ENCODE results near the gene ZBTB5. TPM values are rescaled to one million over a fixed set of nuclear protein-coding genes. Genes with fewer than 3 reads are reported as not detected.

ZBTB5 gene
- total RNA-seq, 1 experiment from 2014 or later = 31.3 TPM

Other genes with a start within 250 kb of the ZBTB5 start
- gene GRHPR, start 42.8 kb downstream of the ZBTB5 start, total RNA-seq (2014; rRNA removed; shearing (Covaris generic); ENCODE audit: low replicate concordance) = 234 and 345 TPM in 2 replicates
- gene POLR1E, start 20.5 kb upstream of the ZBTB5 start, total RNA-seq (2014; rRNA removed; shearing (Covaris generic); ENCODE audit: low replicate concordance) = 39.8 and 46.9 TPM in 2 replicates
- gene FBXO10, start 110.9 kb upstream of the ZBTB5 start, total RNA-seq (2014; rRNA removed; shearing (Covaris generic); ENCODE audit: low replicate concordance) = 25.8 and 29.3 TPM in 2 replicates
- 262 and 265 TPM in 2 replicates for gene TOMM5, start 127.1 kb upstream of the ZBTB5 start, total RNA-seq (2014; rRNA removed; shearing (Covaris generic); ENCODE audit: low replicate concordance)
- 0.07 TPM in 1 of 2 replicates, not detected in the other for gene FRMPD1, start 185.5 kb upstream of the ZBTB5 start, total RNA-seq (2014; rRNA removed; shearing (Covaris generic); ENCODE audit: low replicate concordance)

All from Karpas-422 (cell line).